Coronary artery (tissue), 2 donors: ENCODE data around the gene PID1.

Experiments
- DNase-seq: peaks from one replicate; pipeline ENCODE4 v3.0.0-alpha.2; 2017; ENCODE audit warnings: low spot score
- H3K27ac ChIP-seq, 2 donors: fragments of 200-600 bp; sonication (generic); one replicate each; pipeline ENCODE4 v1.5.1; 2016 to 2019
- H3K4me3 ChIP-seq: fragments of 200-600 bp; sonication (generic); 2 replicates; pipeline ENCODE4 v1.5.1; 2016; ENCODE audit warnings: mild to moderate bottlenecking, moderate library complexity
- TF ChIP-seq, protein P1 (sequence below): fragments of 200-600 bp; sonication (generic); IDR thresholded peaks from one replicate; pipeline ENCODE4 v1.5.1; 2019; ENCODE audit warnings: antibody characterized with exemption

Gene PID1

GRCh38 chr2:229265727-229266126 is 5.4 kb downstream of the PID1 start:
- H3K27ac ChIP-seq, result peak overlapping the region in 1 of 2 donors; percentile 73
- no peak for DNase-seq
- no peak overlapping the region for H3K4me3 ChIP-seq
- TF ChIP-seq, protein P1, sequence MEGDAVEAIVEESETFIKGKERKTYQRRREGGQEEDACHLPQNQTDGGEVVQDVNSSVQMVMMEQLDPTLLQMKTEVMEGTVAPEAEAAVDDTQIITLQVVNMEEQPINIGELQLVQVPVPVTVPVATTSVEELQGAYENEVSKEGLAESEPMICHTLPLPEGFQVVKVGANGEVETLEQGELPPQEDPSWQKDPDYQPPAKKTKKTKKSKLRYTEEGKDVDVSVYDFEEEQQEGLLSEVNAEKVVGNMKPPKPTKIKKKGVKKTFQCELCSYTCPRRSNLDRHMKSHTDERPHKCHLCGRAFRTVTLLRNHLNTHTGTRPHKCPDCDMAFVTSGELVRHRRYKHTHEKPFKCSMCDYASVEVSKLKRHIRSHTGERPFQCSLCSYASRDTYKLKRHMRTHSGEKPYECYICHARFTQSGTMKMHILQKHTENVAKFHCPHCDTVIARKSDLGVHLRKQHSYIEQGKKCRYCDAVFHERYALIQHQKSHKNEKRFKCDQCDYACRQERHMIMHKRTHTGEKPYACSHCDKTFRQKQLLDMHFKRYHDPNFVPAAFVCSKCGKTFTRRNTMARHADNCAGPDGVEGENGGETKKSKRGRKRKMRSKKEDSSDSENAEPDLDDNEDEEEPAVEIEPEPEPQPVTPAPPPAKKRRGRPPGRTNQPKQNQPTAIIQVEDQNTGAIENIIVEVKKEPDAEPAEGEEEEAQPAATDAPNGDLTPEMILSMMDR, result no peak

DNA sequence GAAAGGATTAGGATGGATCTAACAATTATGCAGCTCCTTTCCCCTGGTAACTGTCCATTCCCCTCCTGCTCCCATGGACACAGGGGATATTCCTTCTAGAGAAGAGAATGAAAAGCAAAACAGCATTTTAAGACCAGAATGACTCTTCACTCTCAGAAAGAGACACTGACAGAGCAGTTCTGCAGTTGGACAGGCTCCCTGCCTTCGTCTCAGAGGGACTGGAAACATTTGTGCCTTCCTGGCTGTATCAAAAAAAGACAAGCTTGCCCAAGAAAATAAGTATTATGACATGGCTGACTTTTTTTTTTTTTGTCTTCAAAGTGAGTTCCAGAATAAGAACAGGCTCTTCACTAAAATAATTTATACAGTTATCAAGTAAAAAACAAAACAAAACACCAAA is 9.5 kb downstream of the PID1 start:
- TF ChIP-seq, protein P1, result no peak
- DNase-seq, result no peak
- Histone ChIP-seq H3K4me3 (no peak overlapping the region), H3K27ac (peak overlapping the region; percentile 46 to 68)

DNA sequence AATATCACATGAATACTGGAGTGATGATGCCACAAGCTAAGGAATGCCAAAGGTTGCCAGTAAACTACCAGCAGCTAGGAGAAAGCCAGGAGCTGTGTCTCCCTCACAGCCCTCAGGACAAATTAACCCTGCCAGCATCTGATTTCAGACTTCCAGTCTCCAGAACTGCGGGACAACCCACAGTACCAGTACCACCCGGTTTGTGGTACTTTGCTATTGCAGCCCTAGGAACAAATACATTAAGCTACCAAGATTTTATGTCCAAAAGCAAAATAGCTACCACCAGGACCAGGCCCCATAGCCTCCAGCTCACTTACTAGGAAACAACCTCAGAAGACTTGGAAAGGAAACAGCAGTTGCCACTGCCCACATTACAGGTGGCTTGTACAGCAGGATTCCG is 10.0 kb downstream of the PID1 start:
- peak overlapping the region; percentile 46 to 68 for H3K27ac ChIP-seq
- DNase-seq, result no peak
- TF ChIP-seq, protein P1, result no peak
- no peak overlapping the region for H3K4me3 ChIP-seq

DNA sequence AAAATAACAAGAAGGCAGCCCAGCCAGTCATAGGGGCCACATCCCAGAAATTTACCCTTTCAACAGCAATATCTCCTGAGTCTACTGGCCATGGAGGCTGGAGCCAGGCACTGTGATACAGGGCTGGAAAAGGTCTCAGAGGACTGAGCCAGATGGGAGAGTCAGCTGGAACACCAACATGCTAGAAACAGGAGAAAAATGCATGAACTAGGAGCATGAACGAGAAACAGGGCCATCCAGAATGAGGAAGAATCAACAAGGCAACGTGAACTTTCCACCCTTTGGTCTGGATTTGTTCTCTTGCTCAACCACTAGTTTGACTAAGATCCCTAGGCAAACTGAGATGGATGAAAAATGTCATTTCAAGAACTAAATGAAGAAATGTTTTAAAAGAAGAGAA is 13.1 kb downstream of the PID1 start:
- peak; percentile 79 for DNase-seq

DNA sequence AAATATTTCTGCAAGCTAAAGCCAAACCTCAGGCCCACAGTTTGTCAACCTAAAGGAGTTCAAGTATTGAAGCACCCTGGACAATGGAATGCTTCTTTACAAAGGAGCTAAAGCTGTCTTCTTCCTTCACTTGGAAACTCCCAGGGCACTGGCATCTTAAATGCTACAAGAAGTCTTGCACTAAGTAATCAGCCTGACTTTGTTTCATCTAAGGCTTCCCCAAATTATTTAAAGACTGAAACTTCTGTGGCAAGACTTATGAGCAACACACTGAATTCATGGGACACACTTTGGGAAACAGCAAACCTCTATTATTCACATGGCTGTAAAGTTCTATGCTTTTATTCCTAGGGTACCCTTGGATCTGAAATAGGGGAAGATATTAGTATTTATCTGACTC is 14.7 kb downstream of the PID1 start:
- no peak for DNase-seq
- no peak overlapping the region for H3K4me3 ChIP-seq
- TF ChIP-seq, protein P1, result no peak
- H3K27ac ChIP-seq, result peak overlapping the region in 1 of 2 donors; percentile 81

More for the DNA sequence above, 13.1 kb downstream of the PID1 start:
- Histone ChIP-seq H3K27ac (peak overlapping the region; percentile 21 to 81), H3K4me3 (no peak overlapping the region)
- TF ChIP-seq, protein P1, result no peak

DNA sequence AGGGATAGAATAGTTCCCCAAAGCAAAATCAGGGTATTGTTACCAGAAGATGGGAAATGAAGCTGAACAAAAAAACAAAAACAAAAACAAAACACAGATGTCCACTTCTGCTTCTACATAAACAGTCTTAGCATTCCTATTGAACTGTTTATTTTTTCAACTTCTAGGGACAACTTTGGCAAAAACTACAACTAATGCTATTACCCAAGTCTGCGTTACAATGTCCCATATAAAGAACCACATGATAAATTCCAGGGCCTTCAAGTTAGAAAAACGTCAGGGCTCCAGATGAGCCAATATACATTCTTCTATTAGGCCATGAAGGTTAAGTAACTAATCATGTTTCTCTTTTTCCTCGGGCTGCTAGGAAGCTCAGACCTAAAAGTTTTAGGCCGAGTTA is 16.9 kb downstream of the PID1 start:
- TF ChIP-seq, protein P1, result no peak
- Histone ChIP-seq H3K27ac (no peak overlapping the region), H3K4me3 (no peak overlapping the region)
- DNase-seq, result no peak

DNA sequence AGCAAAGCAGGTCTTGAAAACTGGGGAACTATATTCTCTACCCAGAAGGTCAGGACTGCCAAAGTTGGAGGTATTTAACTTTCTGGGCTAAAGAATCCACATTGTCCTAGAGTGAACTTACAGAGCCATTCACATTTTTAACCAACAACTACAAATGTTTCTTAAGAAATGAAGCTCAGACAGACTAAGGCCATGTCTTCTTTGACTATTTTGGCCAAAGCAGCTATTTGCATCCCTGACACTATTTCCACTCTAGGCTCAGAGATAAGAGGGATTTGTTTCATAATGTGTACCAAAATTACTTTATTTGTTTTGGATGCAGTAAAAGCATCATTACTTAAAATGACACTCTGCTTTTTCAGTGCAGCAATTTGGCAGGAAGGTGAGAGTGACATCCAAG is 18.1 kb downstream of the PID1 start:
- TF ChIP-seq, protein P1, result no peak
- Histone ChIP-seq H3K27ac (peak overlapping the region; percentile 15 to 48), H3K4me3 (no peak overlapping the region)
- DNase-seq, result no peak
